GM19238 (cell line): Measurements from ENCODE around the gene TP53.
"Not testable (repeated sequence)": the region's sequence is repeated elsewhere in the genome, so short reads cannot be mapped to it uniquely, and the experiment has no call there.

Source experiments
- DNase-seq: peaks from one replicate; pipeline ENCODE4 v3.0.0; 2011; ENCODE audit warnings: low spot score; ENCODE audit not compliant: insufficient read length

TP53 gene

DNA sequence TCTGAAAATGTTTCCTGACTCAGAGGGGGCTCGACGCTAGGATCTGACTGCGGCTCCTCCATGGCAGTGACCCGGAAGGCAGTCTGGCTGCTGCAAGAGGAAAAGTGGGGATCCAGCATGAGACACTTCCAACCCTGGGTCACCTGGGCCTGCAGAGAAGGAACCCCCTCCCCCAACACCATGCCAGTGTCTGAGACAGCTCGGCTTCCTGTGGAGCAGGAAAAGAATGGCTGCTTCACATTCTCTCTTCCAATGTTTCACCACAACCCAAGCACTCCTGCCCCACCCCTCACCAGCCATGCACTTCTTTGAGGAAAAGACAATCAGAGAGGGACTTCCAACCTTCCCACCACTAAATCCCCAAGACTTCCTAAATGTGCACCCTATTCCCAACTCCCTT, 10.8 kb downstream of the TP53 start:
- DNase-seq = no peak

DNA sequence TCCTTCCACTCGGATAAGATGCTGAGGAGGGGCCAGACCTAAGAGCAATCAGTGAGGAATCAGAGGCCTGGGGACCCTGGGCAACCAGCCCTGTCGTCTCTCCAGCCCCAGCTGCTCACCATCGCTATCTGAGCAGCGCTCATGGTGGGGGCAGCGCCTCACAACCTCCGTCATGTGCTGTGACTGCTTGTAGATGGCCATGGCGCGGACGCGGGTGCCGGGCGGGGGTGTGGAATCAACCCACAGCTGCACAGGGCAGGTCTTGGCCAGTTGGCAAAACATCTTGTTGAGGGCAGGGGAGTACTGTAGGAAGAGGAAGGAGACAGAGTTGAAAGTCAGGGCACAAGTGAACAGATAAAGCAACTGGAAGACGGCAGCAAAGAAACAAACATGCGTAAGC, 12.4 kb downstream of the TP53 start:
- DNase-seq = no peak

- DNase-seq = no peak
Observed at GRCh38 chr17:7673239-7673638, 14.1 kb downstream of the TP53 start.

DNA sequence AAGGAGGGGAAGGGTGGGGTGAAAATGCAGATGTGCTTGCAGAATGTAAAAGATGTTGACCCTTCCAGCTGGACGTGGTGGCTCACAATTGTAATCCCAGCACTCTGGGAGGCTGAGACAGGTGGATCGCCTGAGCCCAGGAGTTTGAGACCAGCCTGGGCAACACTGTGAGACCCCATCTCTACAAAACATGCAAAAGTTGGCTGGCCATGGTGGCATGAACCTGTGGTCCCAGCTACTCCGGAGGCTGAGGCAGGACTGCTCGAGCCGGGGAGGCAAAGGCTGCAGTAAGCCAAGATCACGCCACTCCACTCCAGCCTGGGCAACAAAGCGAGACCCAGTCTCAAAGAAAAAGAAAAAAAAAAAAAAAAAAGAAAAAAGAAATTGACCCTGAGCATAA, 18.8 kb downstream of the TP53 start:
- no peak for DNase-seq

GRCh38 chr17:7667656-7668406, 19.5 kb downstream of the TP53 start:
- DNase-seq = no peak

DNA sequence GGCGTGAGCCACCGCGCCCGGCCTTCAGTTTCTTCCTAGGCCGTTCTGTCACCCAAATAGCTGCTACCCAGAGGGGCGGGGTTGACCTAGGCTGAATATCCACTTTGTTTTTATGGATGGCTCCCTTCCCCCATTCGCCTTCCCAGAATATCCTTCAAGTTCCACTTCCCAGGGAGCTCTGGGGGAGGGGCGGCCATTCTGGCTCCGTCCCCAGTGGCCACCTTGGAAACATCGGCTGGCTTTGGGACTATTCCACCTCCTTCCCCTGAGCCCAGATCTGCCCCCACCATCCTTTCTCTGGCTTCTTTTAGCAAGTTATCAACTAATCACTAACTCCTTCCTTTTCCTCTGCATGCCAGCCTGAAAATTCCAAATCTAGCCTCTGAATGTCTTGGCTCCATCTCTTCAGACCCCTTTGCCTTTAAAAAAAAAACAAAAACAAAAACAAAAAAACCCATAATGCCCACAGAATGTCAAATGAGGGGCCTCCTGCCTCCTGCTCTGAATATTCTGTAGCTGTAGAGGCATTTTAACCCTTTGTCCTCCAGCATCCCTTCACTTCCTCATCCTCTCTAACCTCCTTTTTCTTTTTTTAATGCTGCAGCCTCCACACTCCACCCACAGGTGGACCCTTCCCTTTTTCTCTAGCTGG, 30.2 kb downstream of the TP53 start:
- DNase-seq = no peak

- no peak for DNase-seq
Observed at GRCh38 chr17:7655541-7655840, 31.8 kb downstream of the TP53 start.

GRCh38 chr17:7654832-7655540, 32.3 kb downstream of the TP53 start:
- DNase-seq = no peak

GRCh38 chr17:7652388-7653356, 34.6 kb downstream of the TP53 start:
- DNase-seq = no peak

GRCh38 chr17:7651665-7652387, 35.5 kb downstream of the TP53 start:
- DNase-seq = no peak

- no peak for DNase-seq
Observed at GRCh38 chr17:7651097-7651664, 36.1 kb downstream of the TP53 start.

- peak; percentile 61 for DNase-seq
Observed at GRCh38 chr17:7650509-7651096, 36.7 kb downstream of the TP53 start, which contains the start of gene ATP1B2. TSS of gene ATP1B2 (plus strand) at chr17:7650926. CDS start at chr17:7651519, 593 bp downstream.

GRCh38 chr17:7647018-7647417, 40.3 kb downstream of the TP53 start:
- no peak for DNase-seq

DNA sequence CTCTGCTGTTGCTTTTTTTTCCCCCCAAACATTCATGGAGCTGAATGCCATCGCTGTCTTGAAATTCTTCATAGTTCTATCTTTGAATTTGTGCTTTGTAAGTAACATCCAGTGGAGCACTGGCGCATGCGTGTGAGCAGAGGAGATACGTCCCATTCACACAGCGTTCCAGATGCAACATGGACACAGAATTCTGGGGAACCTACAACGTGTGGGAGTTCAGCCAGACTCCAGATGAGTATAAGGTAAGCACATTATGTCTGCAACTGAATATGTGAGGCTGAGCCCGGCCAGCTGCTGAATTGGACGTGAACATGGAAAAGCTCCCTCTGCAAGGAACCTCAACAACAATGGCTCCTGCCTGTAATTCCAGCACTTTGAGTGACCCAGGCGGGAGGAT, 40.8 kb downstream of the TP53 start:
- no peak for DNase-seq

GRCh38 chr17:7644775-7645174, 42.5 kb downstream of the TP53 start:
- no peak for DNase-seq

- not testable (repeated sequence) for DNase-seq
Observed at GRCh38 chr17:7641635-7642034, 45.7 kb downstream of the TP53 start.

- DNase-seq = no peak
Observed at GRCh38 chr17:7640783-7641182, 46.5 kb downstream of the TP53 start.

DNA sequence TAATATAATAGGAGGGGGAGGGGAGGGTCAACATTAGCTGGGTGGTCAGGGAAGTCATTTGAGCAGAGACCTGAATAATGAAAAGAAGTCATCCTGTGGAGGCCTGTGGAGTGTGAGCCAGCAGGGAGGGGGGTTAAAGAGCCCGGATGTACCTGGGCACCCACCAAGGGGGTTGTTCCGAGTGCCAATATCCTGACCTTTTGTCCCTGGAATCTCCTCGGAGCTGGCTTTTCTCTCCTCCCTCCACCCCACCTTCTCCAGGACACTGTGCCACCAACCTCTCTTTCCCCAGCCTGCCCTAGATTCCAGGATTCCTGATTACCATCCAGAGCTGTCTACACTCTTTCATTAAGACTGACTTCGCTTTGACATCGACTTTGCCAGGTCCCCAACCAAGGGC, 51.1 kb downstream of the TP53 start:
- DNase-seq = no peak

- no peak for DNase-seq
Observed at GRCh38 chr17:7634384-7634783, 52.9 kb downstream of the TP53 start.

DNA sequence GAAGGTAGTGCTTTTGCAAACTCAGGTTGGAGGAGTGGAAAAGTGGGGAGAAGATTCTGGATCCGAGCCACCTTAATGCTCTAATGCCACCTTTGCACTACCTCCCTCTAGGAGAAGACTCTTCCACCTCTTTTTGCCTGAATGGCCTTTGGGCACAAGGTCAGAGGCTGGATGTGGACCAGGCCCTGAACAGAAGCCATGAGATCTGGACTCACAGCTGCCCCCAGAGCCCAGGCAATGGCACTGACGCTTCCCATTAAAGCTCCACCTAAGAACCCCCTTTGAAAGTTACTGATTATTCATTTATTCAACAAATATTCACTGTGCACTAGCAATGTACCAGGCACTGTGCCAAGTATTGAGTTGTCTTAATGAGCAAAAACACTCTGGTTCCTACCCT, 54.2 kb downstream of the TP53 start:
- no peak for DNase-seq
